Right lobe of liver (tissue), 4 donors: ENCODE measurements around the gene SLCO3A1.

Source experiments
- CTCF ChIP-seq, 4 donors: fragments of 200-600 bp in 3 of 4; fragments of 450-650 bp in 1 of 4; IDR thresholded peaks; one replicate each; pipeline versions ENCODE4 v1.5.1 to v1.8.0; 2016 to 2022; ENCODE audit warnings: antibody characterized with exemption in 4 of 4, mild to moderate bottlenecking in 2 of 4
- POLR2A ChIP-seq: fragments of 450-650 bp; IDR thresholded peaks from one replicate; pipeline ENCODE4 v1.6.1; 2017; ENCODE audit warnings: antibody characterized with exemption, mild to moderate bottlenecking
- donor health status: DM: no; HTN: no; CAD: no.
- donor health status: DM: no; HTN: no; CAD: no.
- donor health status: DM: no; HTN: yes; CAD: no.

- TF ChIP-seq CTCF (IDR thresholded peaks at IDR 0.05) (no peak), POLR2A (no peak)
Observed at GRCh38 chr15:91826443-91826842, 27.1 kb upstream of the SLCO3A1 start.
